Cardiac muscle cell (in vitro differentiated cells and primary cell): ENCODE measurements around the gene NAA35. TPM values are rescaled to one million over a fixed set of nuclear protein-coding genes. Genes with fewer than 3 reads are reported as not detected.

Experiments
- DNase-seq, 2 donors: peaks; one replicate each; pipeline versions ENCODE4 v3.0.0 to v3.0.0-alpha.2; 2010 to 2017; ENCODE audit warnings: low read depth in 1 of 2, low spot score in 1 of 2
- H3K27ac ChIP-seq: fragments of 200-600 bp; sonication (generic); 2 replicates; pipeline ENCODE4 v1.5.1; 2016
- H3K27me3 ChIP-seq: fragments of 200-600 bp; sonication (generic); 2 replicates; pipeline ENCODE4 v1.6.0; 2016; ENCODE audit warnings: control low read depth
- H3K36me3 ChIP-seq: fragments of 200-600 bp; sonication (generic); 2 replicates; pipeline ENCODE4 v1.5.1; 2016; ENCODE audit warnings: control low read depth
- H3K4me1 ChIP-seq: fragments of 200-600 bp; sonication (generic); 2 replicates; pipeline ENCODE4 v1.8.1; 2017; ENCODE audit warnings: low read depth, mild to moderate bottlenecking, mixed run types
- H3K4me3 ChIP-seq: fragments of 200-600 bp; sonication (generic); 2 replicates; pipeline ENCODE4 v1.5.1; 2016; ENCODE audit warnings: mild to moderate bottlenecking
- H3K9me3 ChIP-seq: fragments of 200-600 bp; sonication (generic); 2 replicates; pipeline ENCODE4 v1.5.1; 2017; ENCODE audit warnings: low read depth, mild to moderate bottlenecking, control low read depth
- polyA plus RNA-seq: library from polyadenylated mRNA; unstranded; fragments of >200 nt; fragmentation: Nextera tagmentation; extraction: Ambion mirVana; gene quantifications from 2 replicates; pipeline ENCODE4 v1.2.1, GENCODE V29; 2016
- total RNA-seq: library from RNA; depleted of rRNA; stranded (reverse); fragments of >200 nt; gene quantifications from 2 replicates; pipeline ENCODE4 v1.2.3, GENCODE V29; 2016
- TF ChIP-seq, protein P1 (sequence below): IDR thresholded peaks from 2 replicates; pipeline ENCODE4 v1.5.1; 2012; ENCODE audit warnings: low read depth, mild to moderate bottlenecking, low read length

NAA35 gene
- total and polyA plus RNA-seq, 2 experiments from 2014 or later: 31.5 to 32.4 TPM

GRCh38 chr9:86040861-86041155, 99.9 kb downstream of the NAA35 start:
- H3K36me3 ChIP-seq: no peaks in the 10 kb centered on the region
- no peak overlapping the region for H3K4me3 ChIP-seq
- H3K9me3 ChIP-seq: no peaks in the 10 kb centered on the region
- H3K27me3 ChIP-seq: no peaks in the 10 kb centered on the region
- H3K4me1 ChIP-seq: peaks cover 7% of the 10 kb centered on the region
- peak in 1 of 2 donors; percentile 50 for DNase-seq
- H3K27ac ChIP-seq: no peak overlapping the region
- TF ChIP-seq, protein P1, sequence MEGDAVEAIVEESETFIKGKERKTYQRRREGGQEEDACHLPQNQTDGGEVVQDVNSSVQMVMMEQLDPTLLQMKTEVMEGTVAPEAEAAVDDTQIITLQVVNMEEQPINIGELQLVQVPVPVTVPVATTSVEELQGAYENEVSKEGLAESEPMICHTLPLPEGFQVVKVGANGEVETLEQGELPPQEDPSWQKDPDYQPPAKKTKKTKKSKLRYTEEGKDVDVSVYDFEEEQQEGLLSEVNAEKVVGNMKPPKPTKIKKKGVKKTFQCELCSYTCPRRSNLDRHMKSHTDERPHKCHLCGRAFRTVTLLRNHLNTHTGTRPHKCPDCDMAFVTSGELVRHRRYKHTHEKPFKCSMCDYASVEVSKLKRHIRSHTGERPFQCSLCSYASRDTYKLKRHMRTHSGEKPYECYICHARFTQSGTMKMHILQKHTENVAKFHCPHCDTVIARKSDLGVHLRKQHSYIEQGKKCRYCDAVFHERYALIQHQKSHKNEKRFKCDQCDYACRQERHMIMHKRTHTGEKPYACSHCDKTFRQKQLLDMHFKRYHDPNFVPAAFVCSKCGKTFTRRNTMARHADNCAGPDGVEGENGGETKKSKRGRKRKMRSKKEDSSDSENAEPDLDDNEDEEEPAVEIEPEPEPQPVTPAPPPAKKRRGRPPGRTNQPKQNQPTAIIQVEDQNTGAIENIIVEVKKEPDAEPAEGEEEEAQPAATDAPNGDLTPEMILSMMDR: no peak

GRCh38 chr9:86041311-86041741, 100.4 kb downstream of the NAA35 start:
- H3K4me3 ChIP-seq: no peak overlapping the region
- TF ChIP-seq, protein P1: no peak
- no peaks in the 10 kb centered on the region for H3K36me3 ChIP-seq

GRCh38 chr9:86042199-86042978, 101.4 kb downstream of the NAA35 start:
- H3K27ac ChIP-seq: no peak overlapping the region

More at GRCh38 chr9:86041311-86041741, 100.4 kb downstream of the NAA35 start:
- Histone ChIP-seq H3K27ac (no peak overlapping the region), H3K9me3 (no peaks in the 10 kb centered on the region), H3K27me3 (no peaks in the 10 kb centered on the region), H3K4me1 (peaks cover 7% of the 10 kb centered on the region)
- peak; percentile 41 to 48 for DNase-seq

GRCh38 chr9:86043586-86043985, 102.6 kb downstream of the NAA35 start:
- Histone ChIP-seq H3K9me3 (no peaks in the 10 kb centered on the region), H3K36me3 (no peaks in the 10 kb centered on the region), H3K27ac (no peak overlapping the region), H3K27me3 (no peaks in the 10 kb centered on the region), H3K4me1 (peaks cover 7% of the 10 kb centered on the region), H3K4me3 (no peak overlapping the region)
- TF ChIP-seq, protein P1: no peak
- no peak for DNase-seq

More at GRCh38 chr9:86042199-86042978, 101.4 kb downstream of the NAA35 start:
- Histone ChIP-seq H3K4me1 (peaks cover 7% of the 10 kb centered on the region), H3K4me3 (no peak overlapping the region), H3K27me3 (no peaks in the 10 kb centered on the region), H3K36me3 (no peaks in the 10 kb centered on the region), H3K9me3 (no peaks in the 10 kb centered on the region)
- DNase-seq: no peak
- TF ChIP-seq, protein P1: no peak

GRCh38 chr9:86043999-86044398, 103.1 kb downstream of the NAA35 start:
- Histone ChIP-seq H3K27ac (no peak overlapping the region), H3K4me3 (no peak overlapping the region), H3K27me3 (no peaks in the 10 kb centered on the region), H3K9me3 (no peaks in the 10 kb centered on the region), H3K36me3 (no peaks in the 10 kb centered on the region), H3K4me1 (peaks cover 7% of the 10 kb centered on the region)
- TF ChIP-seq, protein P1: no peak
- DNase-seq: no peak
